Heart left ventricle (tissue), 16 donors: ENCODE results near the gene FAM50B. TPM values are rescaled to one million over a fixed set of nuclear protein-coding genes. Genes with fewer than 3 reads are reported as not detected.
"Not testable (repeated sequence)": the region's sequence is repeated elsewhere in the genome, so short reads cannot be mapped to it uniquely, and the experiment has no call there.

Source experiments
- ATAC-seq, 4 donors: fragments of 200-7000 bp; cut with Tn5 transposase; one replicate each; pipeline ENCODE4 v1.9.1; 2020 to 2022; ENCODE audit warnings: moderate library complexity in 4 of 4, mild to moderate bottlenecking in 3 of 4, moderate number of reproducible peaks in 1 of 4
- DNase-seq, 5 donors: peaks; one replicate each; pipeline ENCODE4 v3.0.0-alpha.2; 2020
- H3K27ac ChIP-seq, 12 donors: fragments of 200-600 bp; sonication (generic) in 4 of 12; one replicate each; pipeline versions ENCODE4 v1.5.0 to v1.8.0; 2016 to 2022; ENCODE audit warnings: mild to moderate bottlenecking in 2 of 12
- H3K27me3 ChIP-seq, 9 donors: fragments of 200-600 bp; sonication (generic) in 2 of 9; one replicate each; pipeline versions ENCODE4 v1.5.1 to v1.8.0; 2016 to 2022; ENCODE audit warnings: mild to moderate bottlenecking in 3 of 9
- H3K36me3 ChIP-seq, 9 donors: fragments of 200-600 bp; sonication (generic) in 2 of 9; one replicate each; pipeline versions ENCODE4 v1.5.0 to v1.8.0; 2018 to 2022; ENCODE audit warnings: mild to moderate bottlenecking in 2 of 9
- H3K4me1 ChIP-seq, 12 donors: fragments of 200-600 bp; sonication (generic) in 4 of 12; one replicate each; pipeline versions ENCODE4 v1.5.0 to v1.8.0; 2016 to 2022; ENCODE audit warnings: mild to moderate bottlenecking in 3 of 12
- H3K4me3 ChIP-seq, 12 donors: fragments of 200-600 bp; sonication (generic) in 4 of 12; one replicate each; pipeline versions ENCODE4 v1.5.0 to v1.8.0; 2017 to 2022; ENCODE audit warnings: mild to moderate bottlenecking in 9 of 12, moderate library complexity in 4 of 12
- H3K9me3 ChIP-seq, 12 donors: fragments of 200-600 bp; sonication (generic) in 4 of 12; one replicate each; pipeline versions ENCODE4 v1.5.0 to v1.8.0; 2016 to 2022; ENCODE audit warnings: mild to moderate bottlenecking in 1 of 12
- POLR2A ChIP-seq, 2 donors: fragments of 450-650 bp; IDR thresholded peaks; one replicate each; pipeline ENCODE4 v1.6.1; 2017; ENCODE audit warnings: antibody characterized with exemption in 2 of 2, mild to moderate bottlenecking in 2 of 2, moderate library complexity in 2 of 2
- WGBS, 4 donors: extraction: QIAGEN DNeasy Blood & Tissue Kit in 2 of 4; methylation state at CpG; one replicate each; pipeline versions ENCODE4 v1.1.5 to v1.1.7; 2013 to 2018; 5-methylcytosine and 5-hydroxymethylcytosine counted together
- intact Hi-C, 10 donors: fragments of 100-400 bp; cut with DNase I; formaldehyde crosslinking; loops; one replicate each; pipeline versions ENCODE4 v1.11.1 to v1.14.2; 2022
- polyA plus RNA-seq, 2 donors: library from polyadenylated mRNA; stranded (reverse); fragments of 200-250 nt; gene quantifications; one replicate each; pipeline ENCODE4 v1.2.3, GENCODE V29; 2013
- total RNA-seq, 9 donors: library from RNA; depleted of rRNA in 2 of 9; stranded (reverse); fragments of >200 nt in 2 of 9; fragmentation: NEBNext Ultra II Directional in 3 of 9; extraction: Animal tissue kit (Norgen Biotek cat#: 25700) in 3 of 9; gene quantifications; one replicate each; pipeline versions ENCODE4 v1.1.0 to v1.2.4, GENCODE V29; 2016 to 2023
- TF ChIP-seq, protein P1 (sequence below), 12 donors: fragments of 200-600 bp; sonication (generic) in 4 of 12; IDR thresholded peaks; one replicate each; pipeline versions ENCODE4 v1.5.0 to v1.8.0; 2018 to 2022; ENCODE audit warnings: antibody characterized with exemption in 12 of 12, mild to moderate bottlenecking in 5 of 12
- donor health status: ischemic (EF 13 %, LVEDD 7.1; RV severe dilation, severe dysfunction).
- donor health status: healthy with polysubstance abuse.
- donor health status: DM: no; HTN: yes; CAD: no.
- donor health status: DM: no; HTN: no; CAD: no.
- donor health status: ischemic (EF 25% LVEDD 6.9; RV normal size, moderate dysfunction).
- donor health status: ischemic (EF 25% LVEDD 5.7; RV mildly dilated, moderate dysfunction).
- donor health status: healthy.
- donor health status: DM: yes; HTN: yes; CAD: no.
- donor health status: ischemic (EF 35%, LVEDD 5.7; RV mildly dilated, moderate dysfunction).
- donor health status: nonischemic (EF 11% LVEDD 7.7; RV severe dilation, severe dysfunction).
- donor health status: DM: yes; HTN: yes; CAD: no.
- donor health status: PGD.
- donor health status: ischemic (EF 29% LVEDD 5.4; RV normal size, mild dysfunction).
- donor health status: nonischemic (EF 23%, LVEDD 6.1; RV moderate dilation, normal function).

The FAM50B gene
- total and polyA plus RNA-seq, 11 donors = 11.7 to 29.1 (median 21.5) TPM

DNA sequence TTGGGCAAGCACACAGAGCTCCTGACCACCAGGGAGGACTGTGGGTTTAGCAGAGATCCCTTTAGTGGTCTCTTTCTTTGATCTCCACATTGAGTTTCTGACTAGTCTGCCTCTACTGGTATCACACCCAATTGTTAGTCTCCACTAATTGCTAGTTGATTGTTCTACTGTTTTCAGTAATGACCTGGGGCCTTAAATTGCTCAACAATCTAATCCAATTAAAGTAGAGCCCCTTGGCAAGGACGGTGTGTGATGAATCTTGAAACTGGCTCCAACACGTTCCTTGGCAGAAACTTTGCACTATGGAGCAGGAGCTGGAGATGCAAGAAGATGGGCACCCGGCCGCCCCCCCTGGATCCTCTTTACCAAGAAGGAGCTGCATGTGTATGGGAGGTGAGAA lies 12.3 kb downstream of the FAM50B start:
- WGBS, 4 donors = 88 to 92% (median 91%) methylated on average over 4 of the region's 4 CpGs
- no peak for ATAC-seq

DNA sequence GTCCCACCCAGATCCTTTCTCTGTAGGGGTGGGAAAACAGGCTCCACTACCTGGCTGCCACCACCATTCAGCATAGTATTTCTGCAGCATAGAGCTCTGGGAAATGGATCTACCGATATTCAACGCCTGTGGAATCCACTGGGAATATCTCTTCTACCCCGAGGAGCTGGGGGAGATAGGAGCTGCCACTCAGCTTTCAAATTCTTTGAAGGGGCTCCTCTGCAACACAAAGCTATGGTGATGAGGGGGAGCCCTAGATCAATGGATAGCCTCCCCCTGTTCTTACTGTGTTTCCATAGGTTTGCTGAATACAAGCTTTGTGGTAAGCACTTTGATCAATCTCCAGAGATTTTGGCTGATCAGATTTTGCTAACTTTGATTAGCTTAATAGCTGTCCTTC lies 12.9 kb downstream of the FAM50B start:
- Histone ChIP-seq H3K36me3 (no peaks in the 10 kb centered on the region), H3K27me3 (no peaks in the 10 kb centered on the region), H3K9me3 (peaks cover 0 to 18% (median 0%) of the 10 kb centered on the region in 12 donors), H3K4me3 (no peak overlapping the region), H3K4me1 (no peaks in the 10 kb centered on the region), H3K27ac (no peak overlapping the region)
- 33 to 53% (median 50%) methylated on average over 3 of the region's 3 CpGs for WGBS, 4 donors
- TF ChIP-seq, protein P1, sequence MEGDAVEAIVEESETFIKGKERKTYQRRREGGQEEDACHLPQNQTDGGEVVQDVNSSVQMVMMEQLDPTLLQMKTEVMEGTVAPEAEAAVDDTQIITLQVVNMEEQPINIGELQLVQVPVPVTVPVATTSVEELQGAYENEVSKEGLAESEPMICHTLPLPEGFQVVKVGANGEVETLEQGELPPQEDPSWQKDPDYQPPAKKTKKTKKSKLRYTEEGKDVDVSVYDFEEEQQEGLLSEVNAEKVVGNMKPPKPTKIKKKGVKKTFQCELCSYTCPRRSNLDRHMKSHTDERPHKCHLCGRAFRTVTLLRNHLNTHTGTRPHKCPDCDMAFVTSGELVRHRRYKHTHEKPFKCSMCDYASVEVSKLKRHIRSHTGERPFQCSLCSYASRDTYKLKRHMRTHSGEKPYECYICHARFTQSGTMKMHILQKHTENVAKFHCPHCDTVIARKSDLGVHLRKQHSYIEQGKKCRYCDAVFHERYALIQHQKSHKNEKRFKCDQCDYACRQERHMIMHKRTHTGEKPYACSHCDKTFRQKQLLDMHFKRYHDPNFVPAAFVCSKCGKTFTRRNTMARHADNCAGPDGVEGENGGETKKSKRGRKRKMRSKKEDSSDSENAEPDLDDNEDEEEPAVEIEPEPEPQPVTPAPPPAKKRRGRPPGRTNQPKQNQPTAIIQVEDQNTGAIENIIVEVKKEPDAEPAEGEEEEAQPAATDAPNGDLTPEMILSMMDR (IDR thresholded peaks at IDR 0.05) = no peak
- TF ChIP-seq POLR2A (IDR thresholded peaks at IDR 0.05) = no peak
- ATAC-seq (no peak), DNase-seq (no peak)
- intact Hi-C loops = no loop called here

More for the DNA sequence above, 12.3 kb downstream of the FAM50B start:
- intact Hi-C loops = no loop called here
- Histone ChIP-seq H3K27me3 (no peaks in the 10 kb centered on the region), H3K4me3 (no peak overlapping the region), H3K4me1 (no peaks in the 10 kb centered on the region), H3K27ac (no peak overlapping the region), H3K9me3 (peaks cover 0 to 18% (median 0%) of the 10 kb centered on the region in 12 donors), H3K36me3 (no peaks in the 10 kb centered on the region)
- no peak for TF ChIP-seq POLR2A (IDR thresholded peaks at IDR 0.05)
- no peak for DNase-seq

DNA sequence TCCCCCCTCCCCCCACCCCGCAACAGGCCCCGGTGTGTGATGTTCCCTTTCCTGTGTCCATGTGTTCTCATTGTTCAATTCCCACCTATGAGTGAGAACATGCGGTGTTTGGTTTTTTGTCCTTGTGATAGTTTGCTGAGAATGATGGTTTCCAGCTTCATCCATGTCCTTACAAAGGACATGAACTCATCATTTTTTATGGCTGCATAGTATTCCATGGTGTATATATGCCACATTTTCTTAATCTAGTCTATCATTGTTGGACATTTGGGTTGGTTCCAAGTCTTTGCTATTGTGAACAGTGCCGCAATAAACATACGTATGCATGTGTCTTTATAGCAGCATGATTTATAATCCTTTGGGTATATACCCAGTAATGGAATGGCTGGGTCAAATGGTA lies 14.1 kb downstream of the FAM50B start:
- H3K36me3 ChIP-seq, intact Hi-C loops, DNase-seq, H3K27me3 ChIP-seq, H3K4me1 ChIP-seq, H3K4me3 ChIP-seq, H3K27ac ChIP-seq, ATAC-seq: not testable (repeated sequence)
- H3K9me3 ChIP-seq = peaks cover 0 to 18% (median 0%) of the 10 kb centered on the region in 12 donors
- WGBS, 4 donors = 79 to 95% (median 88%) methylated on average over 4 of the region's 5 CpGs

DNA sequence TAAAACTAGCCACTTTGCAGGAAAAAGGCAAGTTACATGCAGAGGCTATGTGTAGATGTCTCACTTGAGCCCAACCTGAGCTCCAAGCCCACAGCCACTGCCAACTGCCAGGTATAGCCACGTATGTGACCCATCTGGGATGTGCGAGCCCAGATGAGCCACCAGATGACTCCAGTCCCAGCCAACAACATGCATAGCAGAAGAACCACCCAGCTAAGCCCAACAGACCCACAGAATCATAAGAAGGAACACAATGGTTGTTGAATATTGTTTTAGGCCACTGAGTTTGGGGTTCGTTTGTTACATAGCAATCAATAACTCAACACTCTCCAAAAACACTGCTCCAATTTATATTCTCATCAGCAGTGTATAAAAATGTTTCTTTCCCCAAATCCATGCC lies 16.3 kb downstream of the FAM50B start:
- DNase-seq (no peak), ATAC-seq (no peak)
- intact Hi-C loops = no loop called here
- Histone ChIP-seq H3K36me3 (no peaks in the 10 kb centered on the region), H3K27me3 (no peaks in the 10 kb centered on the region), H3K4me1 (no peaks in the 10 kb centered on the region), H3K4me3 (no peak overlapping the region), H3K9me3 (peaks cover 0 to 4% (median 0%) of the 10 kb centered on the region in 12 donors), H3K27ac (no peak overlapping the region)
- WGBS, 4 donors = 90 to 100% (median 94%) methylated on average over 3 of the region's 3 CpGs
- TF ChIP-seq, protein P1 (IDR thresholded peaks at IDR 0.05) = no peak
- TF ChIP-seq POLR2A (IDR thresholded peaks at IDR 0.05) = no peak

DNA sequence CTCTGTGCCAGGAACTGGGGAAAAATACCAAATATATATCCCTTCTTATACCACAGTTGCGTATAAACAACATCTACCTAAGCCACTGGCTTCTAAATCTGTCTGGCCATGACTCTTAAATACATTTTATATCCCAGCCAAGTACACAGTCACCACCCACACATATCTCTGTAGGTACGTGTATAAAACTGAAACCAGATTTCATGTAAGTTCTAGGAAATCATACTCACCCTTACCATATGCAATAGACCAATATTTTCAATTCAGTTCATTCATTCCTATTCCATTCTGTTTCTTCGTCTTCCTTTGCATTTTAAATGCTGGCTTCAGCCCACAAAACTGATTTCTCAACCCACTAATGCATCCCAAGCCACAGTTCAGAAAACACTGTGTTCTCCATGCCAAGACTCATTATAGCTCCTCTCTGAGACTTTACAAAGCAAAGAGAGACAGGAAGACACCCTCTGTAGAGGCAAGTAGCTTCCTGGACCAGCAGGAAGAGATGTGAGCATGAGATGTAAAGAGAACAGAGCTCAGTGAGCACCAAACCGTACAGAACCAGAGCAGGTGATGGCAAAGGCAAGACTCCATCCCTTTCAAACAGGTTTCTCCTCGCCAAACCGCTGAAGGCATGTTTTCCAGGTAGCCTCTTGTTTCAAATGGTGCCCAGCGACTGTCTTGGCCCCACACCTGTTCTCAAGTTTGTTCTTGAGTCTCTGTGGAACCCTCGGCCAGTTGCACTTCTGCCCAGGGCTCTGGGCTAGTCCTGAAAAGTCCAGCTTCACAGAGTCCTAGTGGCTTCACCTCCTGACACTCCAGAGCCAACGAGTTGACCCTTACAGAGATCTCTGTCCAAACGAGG lies 18.7 kb downstream of the FAM50B start:
- Histone ChIP-seq H3K4me1 (no peaks in the 10 kb centered on the region), H3K27ac (no peak overlapping the region), H3K27me3 (no peaks in the 10 kb centered on the region), H3K4me3 (no peak overlapping the region), H3K36me3 (no peaks in the 10 kb centered on the region), H3K9me3 (no peaks in the 10 kb centered on the region)
- no peak for ATAC-seq
- intact Hi-C loops = no loop called here
- 84 to 87% (median 87%) methylated on average over 10 of the region's 10 CpGs for WGBS, 4 donors
- DNase-seq = no peak
- TF ChIP-seq, protein P1 (IDR thresholded peaks at IDR 0.05) = no peak
- no peak for TF ChIP-seq POLR2A (IDR thresholded peaks at IDR 0.05)
